HL-60 (cell line): Measurements from ENCODE around the gene GAB1.

ENCODE experiments used
- DNase-seq, 2 experiments: peaks; one replicate each; pipeline ENCODE4 v3.0.0-alpha.2; 2010 to 2020; ENCODE audit warnings: low read depth in 1 of 2, low spot score in 1 of 2
- H3K27ac ChIP-seq: fragments of 250-450 bp; sonication (Bioruptor Pico); replicated peaks from 2 replicates; pipeline ENCODE4 v1.5.1; 2020; ENCODE audit warnings: mild to moderate bottlenecking, moderate library complexity
- H3K27me3 ChIP-seq: fragments of 250-450 bp; sonication (Bioruptor Pico); 2 replicates; pipeline ENCODE4 v1.5.1; 2021; ENCODE audit warnings: mild to moderate bottlenecking, moderate library complexity; ENCODE audit not compliant: insufficient read depth, poor library complexity, severe bottlenecking
- H3K4me3 ChIP-seq: replicated peaks from 2 replicates; pipeline ENCODE4 v1.5.1; 2011; ENCODE audit warnings: mild to moderate bottlenecking, control low read depth, low read length; ENCODE audit not compliant: insufficient read depth
- GABPA ChIP-seq: IDR thresholded peaks from 2 replicates; pipeline ENCODE4 v1.6.1; 2012; ENCODE audit warnings: low read depth
- POLR2AphosphoS5 ChIP-seq: IDR thresholded peaks from 2 replicates; pipeline ENCODE4 v1.6.1; 2012; ENCODE audit warnings: low read depth
- SPI1 ChIP-seq: IDR thresholded peaks from 2 replicates; pipeline ENCODE4 v1.6.1; 2012; ENCODE audit warnings: low read depth, mild to moderate bottlenecking, borderline replicate concordance
- TF ChIP-seq, protein P1 (sequence below): IDR thresholded peaks from 2 replicates; pipeline ENCODE4 v1.6.1; 2012; ENCODE audit warnings: low read depth; ENCODE audit not compliant: insufficient replicate concordance
- TF ChIP-seq, protein P2 (sequence below): IDR thresholded peaks from one replicate; pipeline ENCODE4 v1.5.1; 2011; ENCODE audit warnings: low read length, control low read depth, inconsistent platforms; ENCODE audit not compliant: insufficient read depth

Gene GAB1

DNA sequence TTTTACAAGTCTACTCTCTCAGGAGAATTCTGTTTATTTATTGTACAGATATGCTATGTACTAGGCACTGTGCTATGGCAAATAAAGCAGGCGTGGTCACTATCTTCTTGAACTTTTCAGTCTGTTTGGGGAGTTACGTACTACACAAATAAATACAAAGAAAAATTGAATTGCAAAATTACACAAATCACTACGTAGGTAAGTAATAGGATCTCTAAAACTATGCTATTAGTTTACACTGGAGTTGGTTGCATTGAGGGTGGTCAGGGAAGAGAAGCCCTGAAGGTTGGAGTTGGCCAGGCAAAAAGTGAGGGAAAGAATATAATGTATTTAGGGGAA is 75.7 kb downstream of the GAB1 start:
- no peak for DNase-seq
- no peak overlapping the region for H3K4me3 ChIP-seq
- H3K27me3 ChIP-seq = no peaks in the 10 kb centered on the region
- H3K27ac ChIP-seq = no peak overlapping the region
- TF ChIP-seq, protein P1, sequence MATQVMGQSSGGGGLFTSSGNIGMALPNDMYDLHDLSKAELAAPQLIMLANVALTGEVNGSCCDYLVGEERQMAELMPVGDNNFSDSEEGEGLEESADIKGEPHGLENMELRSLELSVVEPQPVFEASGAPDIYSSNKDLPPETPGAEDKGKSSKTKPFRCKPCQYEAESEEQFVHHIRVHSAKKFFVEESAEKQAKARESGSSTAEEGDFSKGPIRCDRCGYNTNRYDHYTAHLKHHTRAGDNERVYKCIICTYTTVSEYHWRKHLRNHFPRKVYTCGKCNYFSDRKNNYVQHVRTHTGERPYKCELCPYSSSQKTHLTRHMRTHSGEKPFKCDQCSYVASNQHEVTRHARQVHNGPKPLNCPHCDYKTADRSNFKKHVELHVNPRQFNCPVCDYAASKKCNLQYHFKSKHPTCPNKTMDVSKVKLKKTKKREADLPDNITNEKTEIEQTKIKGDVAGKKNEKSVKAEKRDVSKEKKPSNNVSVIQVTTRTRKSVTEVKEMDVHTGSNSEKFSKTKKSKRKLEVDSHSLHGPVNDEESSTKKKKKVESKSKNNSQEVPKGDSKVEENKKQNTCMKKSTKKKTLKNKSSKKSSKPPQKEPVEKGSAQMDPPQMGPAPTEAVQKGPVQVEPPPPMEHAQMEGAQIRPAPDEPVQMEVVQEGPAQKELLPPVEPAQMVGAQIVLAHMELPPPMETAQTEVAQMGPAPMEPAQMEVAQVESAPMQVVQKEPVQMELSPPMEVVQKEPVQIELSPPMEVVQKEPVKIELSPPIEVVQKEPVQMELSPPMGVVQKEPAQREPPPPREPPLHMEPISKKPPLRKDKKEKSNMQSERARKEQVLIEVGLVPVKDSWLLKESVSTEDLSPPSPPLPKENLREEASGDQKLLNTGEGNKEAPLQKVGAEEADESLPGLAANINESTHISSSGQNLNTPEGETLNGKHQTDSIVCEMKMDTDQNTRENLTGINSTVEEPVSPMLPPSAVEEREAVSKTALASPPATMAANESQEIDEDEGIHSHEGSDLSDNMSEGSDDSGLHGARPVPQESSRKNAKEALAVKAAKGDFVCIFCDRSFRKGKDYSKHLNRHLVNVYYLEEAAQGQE = no peak

DNA sequence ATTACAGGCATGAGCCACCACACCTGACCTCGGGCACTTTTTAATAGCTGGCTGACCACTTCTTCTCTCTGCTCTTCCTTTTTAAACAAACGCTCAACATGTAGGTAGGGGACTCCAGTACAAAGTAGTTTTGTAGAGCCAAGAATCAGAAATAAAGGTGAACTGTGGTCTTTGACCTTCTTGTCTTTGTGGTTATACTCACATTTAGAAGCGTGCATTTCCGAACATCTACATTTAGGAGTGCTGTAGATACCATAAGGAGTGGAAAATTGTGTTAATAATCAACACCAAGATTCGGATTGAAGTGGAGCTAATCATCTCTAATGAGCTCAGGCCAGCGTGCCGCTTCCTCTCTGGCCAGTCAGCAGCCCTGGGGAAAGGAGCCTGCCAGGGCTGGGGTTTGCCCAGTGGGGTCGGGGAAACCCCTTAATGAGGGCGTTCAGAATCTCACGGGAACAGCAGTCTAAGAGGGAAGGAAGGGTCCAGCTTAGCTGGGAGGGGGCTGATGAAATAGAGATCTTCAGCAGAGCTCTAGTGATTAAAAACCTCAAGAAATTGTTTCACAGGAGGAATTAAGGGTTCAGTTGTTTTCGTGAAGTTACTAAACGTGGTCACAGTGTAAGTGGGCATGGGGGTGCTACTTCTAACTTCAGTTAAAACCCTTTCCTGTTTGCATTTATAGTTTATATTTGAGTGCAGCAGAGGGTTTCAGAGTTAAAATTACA is 81.2 kb downstream of the GAB1 start:
- no peak overlapping the region for H3K27ac ChIP-seq
- TF ChIP-seq POLR2AphosphoS5 = no peak
- TF ChIP-seq, protein P1 = no peak
- no peak for TF ChIP-seq GABPA
- TF ChIP-seq SPI1 = no peak
- TF ChIP-seq, protein P2, sequence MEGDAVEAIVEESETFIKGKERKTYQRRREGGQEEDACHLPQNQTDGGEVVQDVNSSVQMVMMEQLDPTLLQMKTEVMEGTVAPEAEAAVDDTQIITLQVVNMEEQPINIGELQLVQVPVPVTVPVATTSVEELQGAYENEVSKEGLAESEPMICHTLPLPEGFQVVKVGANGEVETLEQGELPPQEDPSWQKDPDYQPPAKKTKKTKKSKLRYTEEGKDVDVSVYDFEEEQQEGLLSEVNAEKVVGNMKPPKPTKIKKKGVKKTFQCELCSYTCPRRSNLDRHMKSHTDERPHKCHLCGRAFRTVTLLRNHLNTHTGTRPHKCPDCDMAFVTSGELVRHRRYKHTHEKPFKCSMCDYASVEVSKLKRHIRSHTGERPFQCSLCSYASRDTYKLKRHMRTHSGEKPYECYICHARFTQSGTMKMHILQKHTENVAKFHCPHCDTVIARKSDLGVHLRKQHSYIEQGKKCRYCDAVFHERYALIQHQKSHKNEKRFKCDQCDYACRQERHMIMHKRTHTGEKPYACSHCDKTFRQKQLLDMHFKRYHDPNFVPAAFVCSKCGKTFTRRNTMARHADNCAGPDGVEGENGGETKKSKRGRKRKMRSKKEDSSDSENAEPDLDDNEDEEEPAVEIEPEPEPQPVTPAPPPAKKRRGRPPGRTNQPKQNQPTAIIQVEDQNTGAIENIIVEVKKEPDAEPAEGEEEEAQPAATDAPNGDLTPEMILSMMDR = no peak
- H3K27me3 ChIP-seq = no peaks in the 10 kb centered on the region
- no peak for DNase-seq
- H3K4me3 ChIP-seq = no peak overlapping the region

DNA sequence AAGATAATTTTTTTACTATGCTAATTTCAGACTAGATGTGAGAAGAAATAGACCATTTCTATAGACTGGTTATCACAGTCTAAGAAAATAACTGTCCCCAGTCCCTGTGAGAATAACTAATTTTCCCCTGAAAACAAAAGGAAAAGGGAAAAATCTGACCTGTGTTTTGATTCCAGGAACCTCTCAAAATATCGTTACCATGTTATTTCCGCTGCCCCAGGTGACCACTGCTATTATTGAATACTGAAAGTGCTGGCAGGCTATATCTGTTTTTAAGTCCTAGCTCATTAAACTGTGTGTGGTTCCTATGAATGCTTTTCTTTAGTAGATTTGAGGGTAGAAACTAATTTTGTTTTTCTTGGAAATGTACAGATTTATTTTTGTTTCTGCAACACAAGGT is 83.6 kb downstream of the GAB1 start:
- DNase-seq = no peak
- no peak overlapping the region for H3K4me3 ChIP-seq
- H3K27ac ChIP-seq = no peak overlapping the region
- H3K27me3 ChIP-seq = no peaks in the 10 kb centered on the region
- TF ChIP-seq, protein P2 = no peak

DNA sequence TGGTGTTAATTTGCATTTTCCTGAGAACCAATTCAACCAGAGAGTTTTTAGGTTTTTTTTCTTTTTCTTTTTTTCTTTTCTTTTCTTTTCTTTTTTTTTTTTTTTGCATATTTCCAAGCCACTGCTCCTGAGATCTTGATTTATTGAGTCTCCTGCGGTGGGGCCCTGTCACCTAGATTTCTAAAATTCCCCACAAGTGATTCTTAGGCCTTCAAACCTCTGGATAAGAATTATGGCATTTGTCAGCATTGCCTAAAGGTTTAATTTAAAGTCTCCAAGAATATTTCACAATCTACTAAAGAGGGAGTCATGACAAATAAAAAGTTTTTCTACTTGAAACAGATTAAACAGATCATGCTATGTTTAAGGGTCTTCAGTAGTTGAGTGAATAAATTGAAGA is 84.9 kb downstream of the GAB1 start:
- H3K27me3 ChIP-seq = no peaks in the 10 kb centered on the region
- H3K27ac ChIP-seq = no peak overlapping the region
- no peak overlapping the region for H3K4me3 ChIP-seq
- DNase-seq = no peak
- TF ChIP-seq SPI1 (no peak), POLR2AphosphoS5 (no peak), GABPA (no peak)
- TF ChIP-seq, protein P2 = no peak
- TF ChIP-seq, protein P1 = no peak
